Measurements from ENCODE around the gene AGAP1.

The AGAP1 gene

DNA sequence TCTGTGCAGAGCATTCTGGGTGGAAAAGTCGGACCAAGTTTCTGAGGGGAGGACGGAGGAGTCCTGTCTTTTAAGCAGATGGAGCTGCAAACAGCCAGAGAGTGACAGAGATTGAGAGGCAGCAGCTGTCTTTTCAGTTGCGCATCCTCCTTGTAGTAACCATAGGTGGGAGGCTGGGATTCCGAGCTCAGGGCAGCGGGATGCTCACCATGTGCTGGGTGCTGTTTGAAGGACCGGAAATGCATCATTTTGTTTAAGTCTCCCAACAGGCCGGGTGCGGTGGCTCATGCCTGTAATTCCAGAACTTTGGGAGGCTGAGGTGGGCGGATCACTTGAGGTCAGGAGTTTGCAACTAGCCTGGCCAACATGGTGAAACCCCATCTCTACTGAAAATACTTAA lies 93.4 kb downstream of the AGAP1 start:
- H3K36me3 ChIP-seq (ENCODE audit: control insufficient read depth, insufficient read depth, low read length) = no peaks in the 10 kb centered on the region
- WGBS (ENCODE audit: insufficient coverage, insufficient read length) = no CpG with 5 or more reads among the region's 9 CpGs
- H3K27ac ChIP-seq (ENCODE audit: low read length) = no peak overlapping the region
- DNase-seq (ENCODE audit: low read depth, low spot score) = no peak
- no peak overlapping the region for H3K4me3 ChIP-seq (ENCODE audit: low read length)
- H3K4me1 ChIP-seq (ENCODE audit: control insufficient read depth, insufficient read depth, low read length) = peaks cover 3% of the 10 kb centered on the region
- no peaks in the 10 kb centered on the region for H3K9me3 ChIP-seq (ENCODE audit: control insufficient read depth, insufficient read depth, low read length)
- H3K27me3 ChIP-seq (ENCODE audit: control insufficient read depth, insufficient read depth, low read length) = no peaks in the 10 kb centered on the region

- no peaks in the 10 kb centered on the region for H3K27me3 ChIP-seq (ENCODE audit: control insufficient read depth, insufficient read depth, low read length)
- no peaks in the 10 kb centered on the region for H3K9me3 ChIP-seq (ENCODE audit: control insufficient read depth, insufficient read depth, low read length)
- no peak overlapping the region for H3K4me3 ChIP-seq (ENCODE audit: low read length)
- no peaks in the 10 kb centered on the region for H3K36me3 ChIP-seq (ENCODE audit: control insufficient read depth, insufficient read depth, low read length)
- no peak overlapping the region for H3K27ac ChIP-seq (ENCODE audit: low read length)
- H3K4me1 ChIP-seq (ENCODE audit: control insufficient read depth, insufficient read depth, low read length) = peaks cover 3% of the 10 kb centered on the region
- no CpG with 5 or more reads among the region's 9 CpGs for WGBS (ENCODE audit: insufficient coverage, insufficient read length)
- DNase-seq (ENCODE audit: low read depth, low spot score) = no peak
These were observed 94.9 kb downstream of the AGAP1 start for GRCh38 chr2:235588750-235589149.

DNA sequence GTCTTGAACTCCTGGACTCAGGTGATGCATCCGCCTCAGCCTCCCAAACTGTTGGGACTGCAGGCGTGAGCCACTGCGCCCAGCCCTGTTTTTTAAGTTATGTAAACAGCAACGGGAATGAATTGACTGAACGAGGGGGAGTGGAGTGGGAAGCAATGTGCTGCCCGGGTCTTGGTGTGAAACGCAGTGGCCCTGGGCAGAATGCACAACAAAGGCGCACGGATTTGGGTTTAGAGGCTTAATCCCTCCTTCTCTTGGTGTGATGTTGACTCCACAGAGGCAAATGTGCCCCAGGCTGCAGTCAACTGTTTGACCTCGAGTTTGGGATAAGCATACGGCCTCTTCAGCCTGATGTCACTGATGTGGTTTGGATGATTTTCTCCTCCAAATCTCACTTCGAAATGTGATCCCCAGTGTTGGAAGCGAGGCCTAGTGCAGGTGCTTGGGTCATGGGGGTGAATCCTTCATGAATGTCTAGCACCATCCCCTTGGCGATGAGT lies 97.4 kb downstream of the AGAP1 start:
- H3K9me3 ChIP-seq (ENCODE audit: control insufficient read depth, insufficient read depth, low read length) = no peaks in the 10 kb centered on the region
- DNase-seq (ENCODE audit: low read depth, low spot score) = no peak
- no peak overlapping the region for H3K4me3 ChIP-seq (ENCODE audit: low read length)
- no peak overlapping the region for H3K27ac ChIP-seq (ENCODE audit: low read length)
- no CpG with 5 or more reads among the region's 14 CpGs for WGBS (ENCODE audit: insufficient coverage, insufficient read length)
- no peaks in the 10 kb centered on the region; the same call in 1 of the 2 replicates for H3K4me1 ChIP-seq (ENCODE audit: control insufficient read depth, insufficient read depth, low read length)
- H3K27me3 ChIP-seq (ENCODE audit: control insufficient read depth, insufficient read depth, low read length) = no peaks in the 10 kb centered on the region
- no peaks in the 10 kb centered on the region for H3K36me3 ChIP-seq (ENCODE audit: control insufficient read depth, insufficient read depth, low read length)

GRCh38 chr2:235591921-235592320 lies 98.1 kb downstream of the AGAP1 start:
- Histone ChIP-seq H3K4me3 (ENCODE audit: low read length) (no peak overlapping the region), H3K9me3 (ENCODE audit: control insufficient read depth, insufficient read depth, low read length) (no peaks in the 10 kb centered on the region), H3K4me1 (ENCODE audit: control insufficient read depth, insufficient read depth, low read length) (no peaks in the 10 kb centered on the region), H3K27me3 (ENCODE audit: control insufficient read depth, insufficient read depth, low read length) (no peaks in the 10 kb centered on the region), H3K36me3 (ENCODE audit: control insufficient read depth, insufficient read depth, low read length) (no peaks in the 10 kb centered on the region), H3K27ac (ENCODE audit: low read length) (no peak overlapping the region)
- no CpG with 5 or more reads among the region's 5 CpGs for WGBS (ENCODE audit: insufficient coverage, insufficient read length)
- no peak for DNase-seq (ENCODE audit: low read depth, low spot score)

DNA sequence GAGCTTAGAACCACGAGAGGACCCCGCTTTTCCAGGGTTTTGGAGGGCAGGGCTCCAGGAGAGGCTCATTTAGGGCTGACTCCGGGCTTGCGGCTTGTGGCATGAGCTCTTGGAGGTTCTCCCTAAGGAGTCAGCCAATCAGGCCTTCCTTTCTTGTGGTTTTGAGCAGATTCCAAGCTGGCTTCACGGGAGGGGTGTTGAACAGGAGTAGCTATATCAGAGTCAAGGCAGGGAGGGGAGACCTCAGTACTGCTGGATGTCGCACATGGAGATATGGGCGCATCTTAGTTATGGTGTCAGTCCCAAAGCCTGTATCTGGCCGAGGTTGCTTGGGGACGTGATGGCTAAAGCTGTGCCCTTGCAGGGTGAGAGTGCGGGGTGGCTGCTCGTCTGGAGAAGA lies 98.6 kb downstream of the AGAP1 start:
- Histone ChIP-seq H3K36me3 (ENCODE audit: control insufficient read depth, insufficient read depth, low read length) (no peaks in the 10 kb centered on the region), H3K4me3 (ENCODE audit: low read length) (no peak overlapping the region), H3K4me1 (ENCODE audit: control insufficient read depth, insufficient read depth, low read length) (no peaks in the 10 kb centered on the region), H3K27me3 (ENCODE audit: control insufficient read depth, insufficient read depth, low read length) (no peaks in the 10 kb centered on the region), H3K9me3 (ENCODE audit: control insufficient read depth, insufficient read depth, low read length) (no peaks in the 10 kb centered on the region), H3K27ac (ENCODE audit: low read length) (no peak overlapping the region)
- no CpG with 5 or more reads among the region's 11 CpGs for WGBS (ENCODE audit: insufficient coverage, insufficient read length)
- no peak for DNase-seq (ENCODE audit: low read depth, low spot score)

DNA sequence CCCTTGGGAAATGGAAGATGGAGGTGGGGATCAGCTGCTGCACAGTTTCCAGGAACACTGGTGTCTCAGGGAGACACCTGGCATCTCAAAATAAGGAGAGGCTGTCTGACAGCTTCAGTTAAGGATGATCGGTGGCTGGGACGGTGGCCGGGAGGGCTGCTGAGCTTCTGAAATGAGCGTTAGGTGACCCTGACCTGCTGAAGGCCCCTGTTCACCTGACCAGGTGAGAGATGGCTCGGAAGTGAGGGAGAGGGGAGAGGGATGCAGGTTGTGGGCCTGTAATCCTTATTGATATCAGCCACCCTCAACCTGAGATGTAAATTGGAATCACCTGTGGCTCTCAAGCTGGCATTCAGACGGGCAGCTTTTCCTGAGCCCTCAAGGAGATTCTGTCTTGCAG lies 99.0 kb downstream of the AGAP1 start:
- no CpG with 5 or more reads among the region's 6 CpGs for WGBS (ENCODE audit: insufficient coverage, insufficient read length)

GRCh38 chr2:235594041-235594440 lies 100.2 kb downstream of the AGAP1 start:
- no peak overlapping the region for H3K4me3 ChIP-seq (ENCODE audit: low read length)
- DNase-seq (ENCODE audit: low read depth, low spot score) = no peak
- no peaks in the 10 kb centered on the region for H3K27me3 ChIP-seq (ENCODE audit: control insufficient read depth, insufficient read depth, low read length)
- H3K4me1 ChIP-seq (ENCODE audit: control insufficient read depth, insufficient read depth, low read length) = no peaks in the 10 kb centered on the region
- H3K36me3 ChIP-seq (ENCODE audit: control insufficient read depth, insufficient read depth, low read length) = no peaks in the 10 kb centered on the region
- H3K27ac ChIP-seq (ENCODE audit: low read length) = no peak overlapping the region
- 100% methylated on average over 1 of the region's 3 CpGs for WGBS (ENCODE audit: insufficient coverage, insufficient read length)
- no peaks in the 10 kb centered on the region for H3K9me3 ChIP-seq (ENCODE audit: control insufficient read depth, insufficient read depth, low read length)

More for the DNA sequence above, 99.0 kb downstream of the AGAP1 start:
- H3K36me3 ChIP-seq (ENCODE audit: control insufficient read depth, insufficient read depth, low read length) = no peaks in the 10 kb centered on the region
- no peaks in the 10 kb centered on the region for H3K4me1 ChIP-seq (ENCODE audit: control insufficient read depth, insufficient read depth, low read length)
- DNase-seq (ENCODE audit: low read depth, low spot score) = no peak
- H3K27ac ChIP-seq (ENCODE audit: low read length) = no peak overlapping the region
- H3K4me3 ChIP-seq (ENCODE audit: low read length) = no peak overlapping the region
- H3K9me3 ChIP-seq (ENCODE audit: control insufficient read depth, insufficient read depth, low read length) = no peaks in the 10 kb centered on the region
- H3K27me3 ChIP-seq (ENCODE audit: control insufficient read depth, insufficient read depth, low read length) = no peaks in the 10 kb centered on the region

- DNase-seq (ENCODE audit: low read depth, low spot score) = no peak
- Histone ChIP-seq H3K36me3 (ENCODE audit: control insufficient read depth, insufficient read depth, low read length) (no peaks in the 10 kb centered on the region), H3K9me3 (ENCODE audit: control insufficient read depth, insufficient read depth, low read length) (no peaks in the 10 kb centered on the region), H3K27me3 (ENCODE audit: control insufficient read depth, insufficient read depth, low read length) (no peaks in the 10 kb centered on the region), H3K4me3 (ENCODE audit: low read length) (no peak overlapping the region), H3K27ac (ENCODE audit: low read length) (no peak overlapping the region), H3K4me1 (ENCODE audit: control insufficient read depth, insufficient read depth, low read length) (no peaks in the 10 kb centered on the region)
- no CpG with 5 or more reads among the region's 8 CpGs for WGBS (ENCODE audit: insufficient coverage, insufficient read length)
These were observed 101.1 kb downstream of the AGAP1 start for GRCh38 chr2:235594964-235595363.

DNA sequence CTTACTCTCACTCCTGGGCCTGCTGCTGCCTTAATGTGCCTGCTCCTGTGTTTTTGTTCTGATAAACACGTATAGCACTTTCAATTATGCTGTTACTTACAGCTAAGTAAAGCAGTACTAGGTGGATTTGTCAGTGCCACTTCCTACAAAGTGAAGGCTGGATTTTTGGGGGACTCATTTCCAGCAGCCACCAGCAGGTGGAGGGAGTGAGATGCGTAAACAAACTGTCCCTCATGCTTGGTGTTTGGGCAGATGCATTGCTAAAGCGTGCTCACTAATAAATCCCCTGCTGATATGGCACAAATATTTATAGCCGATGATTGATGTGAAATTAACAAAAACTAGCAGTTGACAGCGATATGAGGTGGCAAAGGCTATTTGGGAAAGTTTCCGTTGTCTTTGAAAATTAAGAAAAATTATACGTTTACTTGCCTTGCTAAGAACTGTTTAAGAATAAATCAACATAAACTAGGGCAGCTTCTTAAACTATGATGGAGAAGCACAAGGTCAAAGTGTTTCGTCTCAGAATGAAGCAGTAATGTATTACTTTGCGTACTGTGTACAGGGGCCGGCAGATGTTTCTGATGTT lies 101.7 kb downstream of the AGAP1 start:
- no CpG with 5 or more reads among the region's 10 CpGs for WGBS (ENCODE audit: insufficient coverage, insufficient read length)
- DNase-seq (ENCODE audit: low read depth, low spot score) = peak; percentile 48

GRCh38 chr2:235596272-235596671 lies 102.4 kb downstream of the AGAP1 start:
- no peak overlapping the region for H3K27ac ChIP-seq (ENCODE audit: low read length)
- H3K4me3 ChIP-seq (ENCODE audit: low read length) = no peak overlapping the region
- DNase-seq (ENCODE audit: low read depth, low spot score) = no peak
- H3K36me3 ChIP-seq (ENCODE audit: control insufficient read depth, insufficient read depth, low read length) = no peaks in the 10 kb centered on the region
- no peaks in the 10 kb centered on the region for H3K27me3 ChIP-seq (ENCODE audit: control insufficient read depth, insufficient read depth, low read length)
- H3K9me3 ChIP-seq (ENCODE audit: control insufficient read depth, insufficient read depth, low read length) = no peaks in the 10 kb centered on the region
- 100% methylated on average over 1 of the region's 4 CpGs for WGBS (ENCODE audit: insufficient coverage, insufficient read length)
- H3K4me1 ChIP-seq (ENCODE audit: control insufficient read depth, insufficient read depth, low read length) = no peaks in the 10 kb centered on the region

More for the DNA sequence above, 101.7 kb downstream of the AGAP1 start:
- Histone ChIP-seq H3K36me3 (ENCODE audit: control insufficient read depth, insufficient read depth, low read length) (no peaks in the 10 kb centered on the region), H3K9me3 (ENCODE audit: control insufficient read depth, insufficient read depth, low read length) (no peaks in the 10 kb centered on the region), H3K27ac (ENCODE audit: low read length) (no peak overlapping the region), H3K27me3 (ENCODE audit: control insufficient read depth, insufficient read depth, low read length) (no peaks in the 10 kb centered on the region), H3K4me3 (ENCODE audit: low read length) (no peak overlapping the region), H3K4me1 (ENCODE audit: control insufficient read depth, insufficient read depth, low read length) (no peaks in the 10 kb centered on the region)

DNA sequence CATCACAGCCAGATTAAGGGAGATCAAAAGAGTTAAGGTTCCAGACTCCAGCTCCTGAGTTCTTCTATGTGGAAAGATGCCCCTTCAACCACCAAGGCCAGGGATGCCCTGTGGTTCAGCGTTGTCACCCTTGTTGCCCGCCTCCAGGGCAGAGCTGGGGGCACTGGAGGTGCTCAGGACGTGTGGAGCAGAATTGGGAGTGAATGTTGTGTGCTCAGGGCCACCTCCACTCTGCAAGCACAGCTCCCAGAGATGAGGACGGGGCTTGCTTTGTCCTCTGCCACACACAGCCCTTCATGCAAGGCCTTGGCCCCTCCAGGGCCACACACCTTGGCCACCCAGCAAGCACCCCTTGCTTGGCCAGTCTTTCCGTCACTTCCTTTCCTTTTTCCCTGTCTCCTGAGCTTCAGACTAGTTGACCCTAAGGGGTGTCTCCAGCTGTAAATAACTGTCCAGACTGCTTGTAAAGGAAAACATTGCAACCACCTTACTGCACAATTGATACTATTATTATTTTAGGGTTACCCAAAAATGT lies 103.3 kb downstream of the AGAP1 start:
- Histone ChIP-seq H3K4me3 (ENCODE audit: low read length) (no peak overlapping the region), H3K9me3 (ENCODE audit: control insufficient read depth, insufficient read depth, low read length) (no peaks in the 10 kb centered on the region), H3K27ac (ENCODE audit: low read length) (no peak overlapping the region), H3K36me3 (ENCODE audit: control insufficient read depth, insufficient read depth, low read length) (no peaks in the 10 kb centered on the region), H3K4me1 (ENCODE audit: control insufficient read depth, insufficient read depth, low read length) (no peaks in the 10 kb centered on the region), H3K27me3 (ENCODE audit: control insufficient read depth, insufficient read depth, low read length) (no peaks in the 10 kb centered on the region)
- no peak for DNase-seq (ENCODE audit: low read depth, low spot score)
- no CpG with 5 or more reads among the region's 5 CpGs for WGBS (ENCODE audit: insufficient coverage, insufficient read length)

Measured in iPS DF 6.9 (cell line).